HepG2 (cell line): ENCODE measurements around the gene ZC3H18. TPM values are rescaled to one million over a fixed set of nuclear protein-coding genes. Genes with fewer than 3 reads are reported as not detected.
A peak's percentile ranks its signal among the peaks of the same experiment; 100 is the strongest.

Experiments
- ATAC-seq: fragments of 200-7000 bp; cut with Tn5 transposase; 3 replicates; pipeline ENCODE4 v1.9.1; 2020; ENCODE audit warnings: mild to moderate bottlenecking, moderate library complexity
- BruUV-seq: library from RNA; stranded (reverse); fragments of 400-500 nt; replicated peaks from 2 replicates; lab custom pipeline; 2021; lab: Mats Ljungman, UMichigan
- CTCF ChIA-PET: fragments of 300-600 bp; formaldehyde crosslinking; extraction: SDS; loops from one replicate; lab custom pipeline; 2021; ENCODE audit warnings: low total read pairs, inconsistent platforms, low intra/inter-chr PET ratio; lab: Yijun Ruan, JAX
- POLR2A ChIA-PET: fragments of 350-600 bp; sonication (Branson Sonifier 250); formaldehyde crosslinking; loops from one replicate; lab custom pipeline; 2020; ENCODE audit warnings: antibody characterized with exemption, inconsistent platforms; lab: Yijun Ruan, JAX
- DNase-seq: peaks from one replicate; pipeline ENCODE4 v3.0.0-alpha.2; 2015; ENCODE audit warnings: low spot score
- FAIRE-seq: peaks from 3 replicates; lab custom pipeline; 2011; peaks lifted over from hg19 to GRCh38; lab: Jason Lieb, UNC
- H2AFZ ChIP-seq: one replicate; pipeline ENCODE4 v1.6.1; 2011; ENCODE audit warnings: low read length, inconsistent platforms
- H3K27ac ChIP-seq: fragments of 300-600 bp; 3 replicates; pipeline ENCODE4 v1.8.0; 2011; ENCODE audit warnings: mixed run types, mild to moderate bottlenecking, mixed read lengths, low read length, inconsistent platforms; ENCODE audit not compliant: insufficient read depth; ENCODE audit errors: extremely low read length
- H3K27me3 ChIP-seq, 2 experiments: fragments of 200-600 bp in 1 of 2; 2 replicates in 1 of 2; 3 replicates in 1 of 2; pipeline versions ENCODE4 v1.6.0 to v1.8.0; 2011; ENCODE audit warnings: low read length in 2 of 2, mild to moderate bottlenecking in 2 of 2, moderate library complexity in 2 of 2, inconsistent platforms in 1 of 2; ENCODE audit not compliant: insufficient read depth in 2 of 2, control insufficient read depth in 1 of 2
- H3K36me3 ChIP-seq, 2 experiments: fragments of 200-600 bp in 1 of 2; replicated peaks in 1 of 2; 2 replicates in 1 of 2; 3 replicates in 1 of 2; pipeline versions ENCODE4 v1.5.1 to v1.8.0; 2011; ENCODE audit warnings: low read length in 2 of 2, inconsistent platforms in 1 of 2; ENCODE audit not compliant: insufficient read depth in 2 of 2, control insufficient read depth in 1 of 2
- H3K4me1 ChIP-seq: 2 replicates; pipeline ENCODE4 v1.5.1; 2012; ENCODE audit warnings: low read length, inconsistent platforms; ENCODE audit not compliant: insufficient read depth
- H3K4me2 ChIP-seq: 2 replicates; pipeline ENCODE4 v1.6.0; 2011; ENCODE audit warnings: low read depth, low read length, inconsistent platforms
- H3K4me3 ChIP-seq, 3 experiments: fragments of 200-600 bp in 1 of 3; sonication (generic), shearing (Covaris generic) in 1 of 3; replicated peaks in 1 of 3; 2 replicates each; pipeline ENCODE4 v1.5.1; 2011 to 2016; ENCODE audit warnings: low read length in 3 of 3, inconsistent platforms in 2 of 3, low read depth in 2 of 3, mild to moderate bottlenecking in 2 of 3, control low read depth in 1 of 3, mixed read lengths in 1 of 3; ENCODE audit not compliant: insufficient read depth in 1 of 3
- H3K79me2 ChIP-seq: one replicate; pipeline ENCODE4 v1.6.1; 2011; ENCODE audit warnings: low read length, inconsistent platforms; ENCODE audit not compliant: insufficient read depth
- H3K9ac ChIP-seq: 2 replicates; pipeline ENCODE4 v1.6.0; 2011; ENCODE audit warnings: mild to moderate bottlenecking, low read depth, low read length, inconsistent platforms; ENCODE audit not compliant: insufficient read depth
- H3K9me3 ChIP-seq: 2 replicates; pipeline ENCODE4 v1.5.1; 2012; ENCODE audit warnings: mild to moderate bottlenecking, low read length
- H4K20me1 ChIP-seq: 2 replicates; pipeline ENCODE4 v1.6.0; 2011; ENCODE audit warnings: inconsistent platforms, mild to moderate bottlenecking, low read length, moderate library complexity; ENCODE audit not compliant: insufficient read depth
- AGO1 ChIP-seq: fragments of 200-400 bp; formaldehyde crosslinking; IDR thresholded peaks from 2 replicates; pipeline ENCODE4 v1.6.1; 2017; ENCODE audit warnings: mild to moderate bottlenecking, low read depth, low read length, moderate library complexity; ENCODE audit not compliant: poor library complexity, severe bottlenecking
- AGO2 ChIP-seq: fragments of 200-400 bp; formaldehyde crosslinking; optimal IDR thresholded peaks from 2 replicates; pipeline ENCODE3; 2017; ENCODE audit warnings: mild to moderate bottlenecking, low read depth, low read length, moderate library complexity
- AKAP8 ChIP-seq: sonication (generic); formaldehyde crosslinking; IDR thresholded peaks from 2 replicates; pipeline ENCODE4 v1.5.1; 2020; ENCODE audit warnings: mild to moderate bottlenecking, missing genetic modification reagents
- ASH2L ChIP-seq: fragments of 300-600, 200-600 bp; sonication (generic); IDR thresholded peaks from 2 replicates; pipeline ENCODE4 v1.7.0; 2017; ENCODE audit warnings: low read depth, mild to moderate bottlenecking, moderate library complexity, mixed read lengths, low read length; ENCODE audit not compliant: insufficient read length
- GABPA ChIP-seq, 2 experiments: IDR thresholded peaks; 2 replicates each; pipeline ENCODE4 v1.6.1; 2011 to 2016; ENCODE audit warnings: low read depth in 2 of 2, low read length in 1 of 2, missing biosample characterization in 1 of 2, missing genetic modification characterization in 1 of 2
- GABPB1 ChIP-seq: IDR thresholded peaks from 2 replicates; pipeline ENCODE4 v1.6.1; 2016; ENCODE audit warnings: mild to moderate bottlenecking, missing genetic modification reagents, moderate library complexity, missing compliant biosample characterization
- RBFOX2 ChIP-seq: fragments of 200-400 bp; formaldehyde crosslinking; IDR thresholded peaks from 2 replicates; pipeline ENCODE4 v1.6.1; 2017; ENCODE audit warnings: low read depth, mild to moderate bottlenecking, low read length
- SIN3B ChIP-seq: fragments of 150-350 bp; IDR thresholded peaks from 2 replicates; pipeline ENCODE4 v1.6.1; 2014; ENCODE audit warnings: low read length
- ZNF292 ChIP-seq: sonication (generic); formaldehyde crosslinking; IDR thresholded peaks from 2 replicates; pipeline ENCODE4 v1.8.1; 2022; ENCODE audit warnings: mild to moderate bottlenecking, low read depth, missing genetic modification reagents, borderline replicate concordance
- ZNF343 ChIP-seq: sonication (generic); formaldehyde crosslinking; IDR thresholded peaks from 2 replicates; pipeline ENCODE4 v1.4.0; 2020; ENCODE audit warnings: mild to moderate bottlenecking, missing genetic modification reagents
- ZNF430 ChIP-seq: sonication (generic); formaldehyde crosslinking; IDR thresholded peaks from 2 replicates; pipeline ENCODE4 v1.9.0; 2021; ENCODE audit warnings: mild to moderate bottlenecking, missing genetic modification reagents
- whole genome bisulfite sequencing: methylation state at CpG from one replicate; pipeline ENCODE4 v1.1.6; 2017; ENCODE audit warnings: low lambda C conversion rate; 5-methylcytosine and 5-hydroxymethylcytosine counted together
- in situ Hi-C: cut with HindIII; loops from 2 replicates; pipeline ENCODE4 v1.10.0; 2017; ENCODE audit warnings: low pct_unique_long_range_greater_than_20kb; ENCODE audit not compliant: extremely low pct_ligation_motif_present
- intact Hi-C: fragments of 100-400 bp; cut with micrococcal nuclease; formaldehyde crosslinking; loops from one replicate; pipeline ENCODE4 v1.10.0; 2022; ENCODE audit not compliant: unreplicated experiment
- polyA plus RNA-seq, 8 experiments: library from polyadenylated mRNA; depleted of rRNA in 3 of 8; stranded (reverse) in 7 of 8; unstranded in 1 of 8; fragments of >200 nt; fragmentation: Illumina TruSeq in 4 of 8; extraction: Trizol in 4 of 8; gene quantifications; 2 replicates each; pipeline versions ENCODE4 v1.2.1 to v1.2.3, GENCODE V29; 2011 to 2016; ENCODE audit warnings: low read depth in 4 of 8, missing spikeins in 1 of 8, mixed read lengths in 1 of 8; ENCODE audit not compliant: insufficient read depth in 1 of 8
- total RNA-seq, 5 experiments: library from RNA; depleted of rRNA; stranded (reverse); fragments of >200 nt; fragmentation: Illumina TruSeq; extraction: Trizol; gene quantifications; 2 replicates each; pipeline ENCODE4 v1.2.3, GENCODE V29; 2016; ENCODE audit warnings: low read depth in 1 of 5
- TF ChIP-seq, protein P1 (sequence below): sonication (generic); formaldehyde crosslinking; IDR thresholded peaks from 2 replicates; pipeline ENCODE4 v1.4.0; 2020; ENCODE audit warnings: missing genetic modification reagents
- TF ChIP-seq, protein P2 (sequence below): sonication (generic); formaldehyde crosslinking; IDR thresholded peaks from 2 replicates; pipeline ENCODE4 v1.5.1; 2020; ENCODE audit warnings: missing genetic modification reagents, mild to moderate bottlenecking, borderline replicate concordance

The ZC3H18 gene
- total and polyA plus RNA-seq, 2 of the 13 experiments (the other 11 are each of a cell fraction or from before 2014, with no cell fraction given), result 11.2 to 27.4 TPM

DNA sequence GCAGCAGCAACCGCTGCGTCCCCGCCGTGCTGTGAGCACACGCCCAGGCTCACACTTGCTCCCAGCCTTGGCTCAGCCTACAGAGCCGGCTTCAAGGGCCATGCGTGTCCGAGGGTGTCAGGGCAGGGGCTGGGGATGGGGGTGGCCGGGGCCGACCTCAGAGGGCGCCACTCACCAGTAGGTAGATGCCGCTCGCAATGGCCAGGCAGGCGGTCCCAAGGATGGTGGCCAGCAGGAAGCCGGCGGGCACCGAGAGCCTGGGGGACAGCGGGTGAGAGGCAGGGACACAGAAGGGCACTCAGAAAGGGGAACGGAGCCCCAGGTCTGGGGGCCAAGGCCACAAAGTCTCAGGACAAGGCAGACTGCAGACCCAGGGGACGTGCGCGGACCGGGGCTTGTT lies 75.7 kb downstream of the ZC3H18 start:
- peaks cover 18% of the 10 kb centered on the region for H3K4me1 ChIP-seq
- no peaks in the 10 kb centered on the region for H3K9me3 ChIP-seq
- peaks cover 0 to 5% of the 10 kb centered on the region in 2 experiments; a peak in 2 of 5 replicates for H3K36me3 ChIP-seq
- no peak for DNase-seq
- ATAC-seq, result no peak
- H3K27me3 ChIP-seq, result peaks cover 0 to 2% of the 10 kb centered on the region in 2 experiments; a peak in 1 of 5 replicates
- POLR2A ChIA-PET, result no interaction called here
- H2AFZ ChIP-seq, result no peak overlapping the region
- CTCF ChIA-PET, result no interaction called here
- TF ChIP-seq ASH2L (no peak), ZNF430 (CRISPR knock-in tag) (no peak), AGO1 (peak; percentile 6), RBFOX2 (peak; percentile 15; the same call in 1 of the 2 replicates), ZNF292 (CRISPR knock-in tag) (no peak), GABPA (IDR thresholded peaks at IDR 0.05; ENCODE audit: low read depth, low read length) (0 out of 2 replicates have a peak, but pooled peaks have one; percentile 12), GABPA (CRISPR knock-in tag; IDR thresholded peaks at IDR 0.05; ENCODE audit: low read depth) (no peak)
- H3K9ac ChIP-seq, result no peak overlapping the region
- peaks cover 18% of the 10 kb centered on the region for H3K79me2 ChIP-seq
- no TSS peak for BruUV-seq
- H3K27ac ChIP-seq, result no peak overlapping the region
- H3K4me3 ChIP-seq, result no peak overlapping the region
- FAIRE-seq, result no peak
- intact Hi-C loops, result no loop called here
- 98% methylated on average over 23 of the region's 23 CpGs for WGBS
- in situ Hi-C loops, result no loop called here
- H4K20me1 ChIP-seq, result peaks cover 18% of the 10 kb centered on the region; the same call in 1 of the 2 replicates
- no peak overlapping the region for H3K4me2 ChIP-seq

DNA sequence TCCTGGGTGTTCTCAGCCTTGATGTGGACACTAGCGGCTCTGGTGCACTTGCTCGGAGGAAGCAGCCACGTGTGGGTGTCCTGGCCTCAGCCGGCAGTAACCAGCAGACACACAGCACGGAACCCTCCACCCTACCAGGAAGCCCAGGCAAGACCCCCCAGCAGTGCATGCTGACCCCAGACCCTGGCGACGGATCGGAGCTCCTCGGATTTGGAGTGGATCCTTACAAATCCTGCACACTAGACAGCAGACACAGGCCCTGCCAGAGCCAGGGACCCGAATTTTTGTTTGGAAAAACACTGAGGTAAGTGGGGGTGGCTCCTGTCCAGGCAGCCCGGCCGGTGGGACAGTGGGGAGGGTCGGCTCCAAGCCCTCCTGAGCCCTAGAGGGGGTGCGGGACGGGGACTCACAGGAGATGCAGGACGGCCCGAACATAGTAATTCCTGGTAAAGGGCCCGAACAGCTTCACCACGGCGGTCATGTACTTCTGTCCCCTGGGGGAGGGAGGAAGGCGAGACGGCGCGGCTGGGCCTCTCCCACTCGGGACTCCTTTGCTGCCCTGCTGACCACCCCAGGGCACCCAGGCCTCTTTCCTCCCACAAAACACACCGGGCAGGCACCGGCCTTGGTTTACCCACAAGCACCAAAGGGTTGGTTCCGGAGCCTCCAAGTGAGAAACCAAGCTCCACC lies 76.3 kb downstream of the ZC3H18 start:
- Histone ChIP-seq H3K4me3 (no peak overlapping the region), H2AFZ (no peak overlapping the region), H3K9ac (no peak overlapping the region), H3K27ac (no peak overlapping the region), H3K4me2 (no peak overlapping the region), H4K20me1 (peaks cover 18% of the 10 kb centered on the region; the same call in 1 of the 2 replicates), H3K27me3 (no peaks in the 10 kb centered on the region), H3K9me3 (no peaks in the 10 kb centered on the region), H3K79me2 (peaks cover 18% of the 10 kb centered on the region), H3K36me3 (peaks cover 0 to 5% of the 10 kb centered on the region in 2 experiments; a peak in 2 of 5 replicates), H3K4me1 (peaks cover 15% of the 10 kb centered on the region)
- ATAC-seq, result no peak
- in situ Hi-C loops, result no loop called here
- ChIA-PET POLR2A (interaction anchor here (1.2 kb wide), 1 partner anchor 17 kb away, joined by 3 read pairs; the partner anchor contains the start of gene MVD), CTCF (no interaction called here)
- FAIRE-seq, result no peak
- no peak for DNase-seq
- 95% methylated on average over 22 of the region's 28 CpGs for WGBS
- BruUV-seq, result no TSS peak
- intact Hi-C loops, result no loop called here
- TF ChIP-seq GABPB1 (CRISPR knock-in tag) (no peak), SIN3B (no peak), AGO2 (peak; percentile 49), AKAP8 (CRISPR knock-in tag) (peak; percentile 25; the same call in 1 of the 2 replicates), ZNF343 (CRISPR knock-in tag) (no peak), RBFOX2 (peak; percentile 41)
- TF ChIP-seq, protein P1, sequence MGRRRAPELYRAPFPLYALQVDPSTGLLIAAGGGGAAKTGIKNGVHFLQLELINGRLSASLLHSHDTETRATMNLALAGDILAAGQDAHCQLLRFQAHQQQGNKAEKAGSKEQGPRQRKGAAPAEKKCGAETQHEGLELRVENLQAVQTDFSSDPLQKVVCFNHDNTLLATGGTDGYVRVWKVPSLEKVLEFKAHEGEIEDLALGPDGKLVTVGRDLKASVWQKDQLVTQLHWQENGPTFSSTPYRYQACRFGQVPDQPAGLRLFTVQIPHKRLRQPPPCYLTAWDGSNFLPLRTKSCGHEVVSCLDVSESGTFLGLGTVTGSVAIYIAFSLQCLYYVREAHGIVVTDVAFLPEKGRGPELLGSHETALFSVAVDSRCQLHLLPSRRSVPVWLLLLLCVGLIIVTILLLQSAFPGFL (CRISPR knock-in tag), result no peak
- TF ChIP-seq, protein P2, sequence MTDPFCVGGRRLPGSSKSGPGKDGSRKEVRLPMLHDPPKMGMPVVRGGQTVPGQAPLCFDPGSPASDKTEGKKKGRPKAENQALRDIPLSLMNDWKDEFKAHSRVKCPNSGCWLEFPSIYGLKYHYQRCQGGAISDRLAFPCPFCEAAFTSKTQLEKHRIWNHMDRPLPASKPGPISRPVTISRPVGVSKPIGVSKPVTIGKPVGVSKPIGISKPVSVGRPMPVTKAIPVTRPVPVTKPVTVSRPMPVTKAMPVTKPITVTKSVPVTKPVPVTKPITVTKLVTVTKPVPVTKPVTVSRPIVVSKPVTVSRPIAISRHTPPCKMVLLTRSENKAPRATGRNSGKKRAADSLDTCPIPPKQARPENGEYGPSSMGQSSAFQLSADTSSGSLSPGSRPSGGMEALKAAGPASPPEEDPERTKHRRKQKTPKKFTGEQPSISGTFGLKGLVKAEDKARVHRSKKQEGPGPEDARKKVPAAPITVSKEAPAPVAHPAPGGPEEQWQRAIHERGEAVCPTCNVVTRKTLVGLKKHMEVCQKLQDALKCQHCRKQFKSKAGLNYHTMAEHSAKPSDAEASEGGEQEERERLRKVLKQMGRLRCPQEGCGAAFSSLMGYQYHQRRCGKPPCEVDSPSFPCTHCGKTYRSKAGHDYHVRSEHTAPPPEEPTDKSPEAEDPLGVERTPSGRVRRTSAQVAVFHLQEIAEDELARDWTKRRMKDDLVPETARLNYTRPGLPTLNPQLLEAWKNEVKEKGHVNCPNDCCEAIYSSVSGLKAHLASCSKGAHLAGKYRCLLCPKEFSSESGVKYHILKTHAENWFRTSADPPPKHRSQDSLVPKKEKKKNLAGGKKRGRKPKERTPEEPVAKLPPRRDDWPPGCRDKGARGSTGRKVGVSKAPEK (CRISPR knock-in tag), result no peak
